HG02588 (cell line): Measurements from ENCODE around the gene ERC2.

Experiments used
- ATAC-seq: cut with Tn5 transposase; IDR thresholded peaks from one replicate; pipeline ENCODE4 v1.9.1; 2021; ENCODE audit warnings: mild to moderate bottlenecking, moderate library complexity; ENCODE audit not compliant: unreplicated experiment

The ERC2 gene

GRCh38 chr3:56428667-56429066 lies 39.6 kb downstream of the ERC2 start:
- no peak for ATAC-seq

DNA sequence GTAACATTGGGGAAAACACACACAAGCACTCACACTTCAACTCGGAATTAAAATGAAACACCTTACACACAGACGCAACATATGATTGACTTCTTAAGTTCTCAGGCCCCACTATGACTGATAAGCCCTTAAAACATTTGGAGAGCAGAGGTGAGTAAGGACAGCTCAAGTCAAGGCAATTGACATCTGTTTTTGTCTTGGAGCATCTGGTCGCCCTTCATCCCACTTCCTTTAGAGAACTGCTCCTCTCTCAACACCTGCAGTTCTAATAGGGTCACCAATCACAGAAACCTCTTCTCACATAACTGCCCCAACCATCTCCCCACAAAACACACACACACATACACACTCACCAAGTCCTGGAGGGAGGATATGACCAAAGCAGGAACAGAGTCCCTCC lies 43.4 kb downstream of the ERC2 start:
- no peak for ATAC-seq

GRCh38 chr3:56424336-56424735 lies 43.9 kb downstream of the ERC2 start:
- ATAC-seq: no peak

- no peak for ATAC-seq
Observed at GRCh38 chr3:56423661-56424099, 44.6 kb downstream of the ERC2 start.

DNA sequence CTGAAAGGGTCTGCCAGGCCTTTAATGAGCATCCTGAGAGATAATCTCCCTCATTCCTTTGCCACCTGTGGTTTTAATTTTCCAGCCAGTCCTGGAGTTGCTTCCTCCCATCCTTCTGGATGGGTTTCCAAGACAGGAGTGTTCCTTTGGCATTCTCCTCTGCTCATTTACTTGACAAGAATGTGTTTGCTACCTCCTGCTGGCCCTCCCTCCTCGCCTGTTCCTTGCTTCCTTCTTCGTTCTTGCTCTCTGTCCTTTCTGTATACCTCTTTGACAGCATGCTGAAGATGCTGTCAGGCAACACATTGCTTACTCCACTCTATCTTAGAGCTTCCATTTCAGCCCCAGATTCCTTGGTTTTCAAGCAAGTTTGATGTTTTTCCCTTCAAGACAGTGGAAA lies 46.0 kb downstream of the ERC2 start:
- no peak for ATAC-seq

- ATAC-seq: no peak
Observed at GRCh38 chr3:56421205-56421604, 47.1 kb downstream of the ERC2 start.

- no peak for ATAC-seq
Observed at GRCh38 chr3:56415652-56416051, 52.6 kb downstream of the ERC2 start.

DNA sequence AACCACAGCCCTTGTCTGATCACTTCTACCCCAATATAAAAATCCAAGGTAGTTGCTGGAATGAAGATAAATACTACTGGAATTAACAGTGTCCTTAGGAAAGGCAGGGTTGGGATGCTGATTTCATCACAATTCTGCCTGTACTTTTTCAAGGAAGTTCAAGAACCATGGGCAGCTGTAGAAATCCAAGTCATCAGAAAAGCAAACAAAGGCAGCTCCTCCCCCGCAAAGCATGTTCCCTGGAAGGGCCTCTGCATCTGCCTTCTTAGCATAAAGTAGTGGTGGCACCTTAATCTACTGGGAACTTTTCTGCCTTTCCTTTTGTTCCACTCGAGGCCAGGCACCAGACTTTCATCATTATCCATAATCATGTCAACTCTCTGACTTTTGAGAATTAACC lies 54.4 kb downstream of the ERC2 start:
- ATAC-seq: no peak

- ATAC-seq: no peak
Observed at GRCh38 chr3:56411166-56411565, 57.1 kb downstream of the ERC2 start.

DNA sequence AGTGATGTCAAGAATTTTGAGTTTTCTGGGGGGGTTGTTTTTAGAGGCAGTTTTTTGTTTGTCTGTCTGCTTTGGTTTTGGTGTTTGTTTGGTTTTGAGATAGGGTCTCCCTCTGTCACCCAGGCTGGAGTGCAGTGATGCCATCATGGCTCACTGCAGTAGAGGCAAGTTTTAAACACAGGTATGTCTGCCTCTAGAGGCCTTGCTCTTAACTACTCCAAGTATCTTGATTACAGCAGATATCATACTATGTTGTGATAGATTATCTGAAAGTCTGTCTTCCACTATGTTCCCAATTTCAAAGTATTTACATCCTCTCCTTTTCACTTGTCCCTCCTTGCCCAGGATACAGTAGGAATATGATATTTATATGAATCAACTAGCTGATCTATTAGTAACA lies 57.7 kb downstream of the ERC2 start:
- no peak for ATAC-seq

DNA sequence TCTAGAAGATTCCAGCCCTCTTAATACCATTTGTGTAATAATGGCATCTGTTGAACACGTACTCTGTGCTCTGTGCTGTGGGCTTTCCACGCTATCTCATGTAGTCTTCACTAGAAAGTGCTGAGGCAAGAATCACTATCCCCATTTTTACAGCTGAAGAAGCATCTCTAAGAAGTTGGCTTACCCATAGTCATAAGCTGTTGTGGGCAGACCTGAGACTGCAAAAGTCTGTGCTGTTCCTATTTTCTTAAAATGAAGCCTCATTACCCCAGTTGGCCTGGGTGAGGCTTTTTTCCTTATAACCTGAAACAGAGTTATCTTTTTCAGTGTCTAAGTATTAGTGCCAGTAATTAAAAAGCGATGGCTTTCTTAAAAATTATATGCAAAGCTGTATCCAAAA lies 58.5 kb downstream of the ERC2 start:
- ATAC-seq: no peak

DNA sequence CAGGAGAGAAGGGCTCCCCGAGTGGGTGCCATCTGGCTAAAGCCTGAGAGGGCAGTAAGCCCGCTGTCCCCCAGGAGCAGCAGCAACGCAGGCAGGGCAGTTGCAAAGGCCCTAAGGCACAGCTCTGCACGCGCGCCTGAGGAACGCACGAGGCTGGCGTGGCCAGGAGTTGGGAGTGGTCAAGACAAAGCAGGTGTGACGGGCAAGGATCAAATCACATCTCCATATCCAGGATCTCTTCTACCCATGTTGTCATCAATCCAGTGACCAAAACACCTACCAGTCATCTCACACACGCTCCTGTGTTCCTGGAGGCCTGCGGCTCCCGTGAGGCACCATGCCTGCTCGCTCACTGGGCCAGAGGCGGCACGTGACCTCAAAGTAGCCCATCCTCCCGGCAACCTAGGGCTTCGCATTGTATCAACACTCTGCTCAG lies 59.5 kb downstream of the ERC2 start:
- ATAC-seq: no peak

DNA sequence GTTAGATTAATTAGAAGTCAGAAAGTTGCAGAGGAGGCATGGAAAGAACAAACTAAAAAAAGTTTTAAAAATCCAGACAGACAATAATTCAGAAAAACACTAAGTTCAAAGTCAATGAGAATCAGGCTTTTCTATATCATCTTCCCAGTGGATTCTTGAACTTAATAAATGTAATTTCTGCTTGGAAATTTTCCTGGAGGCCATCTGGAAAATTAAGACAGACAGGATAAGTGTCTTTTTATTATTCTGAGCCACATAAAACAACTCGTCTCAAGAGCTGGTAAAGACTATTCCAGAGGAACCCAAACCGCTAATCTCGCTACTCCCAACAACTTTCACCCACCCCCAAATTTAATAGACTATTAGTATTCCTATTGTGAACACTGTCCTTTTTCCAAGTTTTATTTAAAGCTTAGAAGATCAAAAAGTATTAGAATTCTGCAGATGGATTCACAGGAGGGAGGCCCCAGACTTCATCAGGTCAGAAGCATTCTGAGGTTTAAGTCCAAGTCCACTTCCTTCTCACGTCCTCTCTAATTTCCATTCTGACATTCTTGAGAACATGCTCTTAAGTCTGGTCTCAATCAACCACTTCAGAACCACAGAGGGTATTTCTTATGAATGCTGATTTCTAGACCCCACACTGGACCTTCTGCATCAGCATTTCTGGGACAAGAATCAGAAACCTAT lies 61.3 kb downstream of the ERC2 start:
- no peak for ATAC-seq

GRCh38 chr3:56404884-56405283 lies 63.4 kb downstream of the ERC2 start:
- no peak for ATAC-seq

DNA sequence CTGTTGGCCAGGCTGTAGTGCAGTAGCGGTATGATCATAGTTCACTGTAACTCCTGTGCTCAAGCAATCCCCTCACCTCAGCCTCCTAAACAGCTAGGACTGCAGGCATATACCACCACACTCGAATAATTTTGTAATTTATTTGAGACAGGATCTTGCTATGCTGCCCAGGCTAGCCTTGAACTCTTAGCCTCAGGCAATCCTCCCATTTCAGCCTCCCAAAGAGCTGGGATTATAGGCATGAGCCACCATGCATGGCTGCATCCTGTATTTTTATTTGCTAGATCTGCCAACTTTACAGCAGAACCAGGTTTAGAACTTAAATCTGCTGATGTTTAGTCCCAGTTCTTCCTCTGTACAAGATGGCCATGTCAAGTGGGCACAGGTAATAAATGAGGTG lies 69.6 kb downstream of the ERC2 start:
- no peak for ATAC-seq

- no peak for ATAC-seq
Observed at GRCh38 chr3:56397798-56398197, 70.5 kb downstream of the ERC2 start.

DNA sequence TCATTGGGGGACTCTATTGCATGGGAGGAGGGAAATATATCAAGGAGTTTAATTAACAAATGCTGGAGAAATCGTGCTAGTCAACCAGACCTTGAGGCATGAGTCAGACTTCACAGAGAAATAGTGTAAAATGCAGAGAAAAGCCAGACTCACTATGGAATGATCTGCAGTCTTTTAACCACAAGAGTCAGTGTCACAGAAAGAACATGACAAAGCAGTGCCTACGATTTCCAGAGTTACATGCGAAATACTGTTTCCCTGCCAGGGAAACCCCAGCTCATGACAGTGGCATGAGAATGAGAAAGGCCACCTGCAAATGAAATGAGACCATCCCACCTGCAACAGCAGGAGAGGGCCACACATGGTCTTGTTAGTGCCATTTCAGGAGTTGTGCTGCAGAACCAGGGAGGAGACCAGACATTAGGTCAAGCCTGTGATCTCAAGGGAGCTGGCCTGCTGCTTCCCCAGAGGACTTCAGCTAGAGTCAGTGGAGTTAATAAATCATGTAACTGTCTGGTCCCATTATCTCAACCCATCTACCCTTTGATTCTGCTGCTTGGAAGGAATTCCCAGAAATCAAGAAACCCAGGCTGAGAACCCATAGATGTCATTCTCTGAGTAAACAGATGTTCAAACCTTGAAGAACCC lies 79.0 kb downstream of the ERC2 start:
- no peak for ATAC-seq

DNA sequence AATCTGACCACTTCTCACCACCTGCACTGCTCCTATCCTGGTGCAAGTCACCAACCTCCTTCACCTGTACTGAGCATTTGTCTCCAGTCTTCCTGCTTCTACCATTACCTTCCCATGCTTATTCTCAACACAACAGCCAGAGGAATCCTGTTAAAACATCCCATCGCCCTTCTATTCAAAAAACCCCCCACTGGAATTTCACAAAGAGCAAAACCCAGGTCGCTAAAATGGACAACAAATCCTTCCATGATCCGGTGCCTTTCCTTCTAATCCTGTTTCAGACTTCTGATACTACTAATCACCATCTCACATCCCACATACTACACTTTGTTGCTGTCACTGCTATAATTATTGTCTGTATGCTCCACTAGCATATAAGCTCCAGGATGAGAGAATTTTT lies 85.2 kb downstream of the ERC2 start:
- no peak for ATAC-seq

DNA sequence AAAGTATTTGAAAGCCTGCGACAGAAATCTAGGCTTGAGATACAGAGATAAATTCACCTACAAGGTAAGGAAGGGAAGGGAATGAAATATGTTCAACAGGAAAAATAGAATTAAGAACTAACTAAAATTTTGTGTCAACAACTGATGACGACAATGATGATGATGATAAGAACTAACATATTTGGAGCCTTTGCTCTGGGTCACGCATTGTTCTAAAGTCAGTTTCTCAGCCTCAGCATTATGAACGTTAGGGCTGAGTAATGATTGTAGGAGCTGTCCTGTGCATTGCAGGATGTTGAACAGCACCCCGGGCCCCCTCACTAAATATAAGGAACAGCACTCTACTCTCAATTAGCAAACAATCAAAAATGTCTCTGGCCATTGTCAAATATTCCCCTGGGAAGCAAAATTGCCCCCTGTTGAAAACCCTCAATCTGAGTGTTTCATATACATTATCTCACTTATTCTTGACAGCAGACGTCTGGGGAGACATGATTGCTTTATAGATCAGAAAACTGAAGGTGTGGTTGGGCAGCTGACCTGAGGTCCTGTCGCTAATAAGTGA lies 88.5 kb downstream of the ERC2 start:
- no peak for ATAC-seq

- no peak for ATAC-seq
Observed at GRCh38 chr3:56375654-56376053, 92.6 kb downstream of the ERC2 start.

GRCh38 chr3:56373386-56373785 lies 94.9 kb downstream of the ERC2 start:
- ATAC-seq: no peak

- no peak for ATAC-seq
Observed at GRCh38 chr3:56370991-56371775, 97.1 kb downstream of the ERC2 start.
